ENCODE results near the gene MYO5B. TPM values are rescaled to one million over a fixed set of nuclear protein-coding genes. Genes with fewer than 3 reads are reported as not detected.
A peak's percentile ranks its signal among the peaks of the same experiment; 100 is the strongest.

Gene MYO5B
- total and polyA plus RNA-seq, 10 of the 15 experiments (the other 5 are each of a cell fraction or from before 2014, with no cell fraction given) = 2.5 to 4.5 (median 3.3) TPM

DNA sequence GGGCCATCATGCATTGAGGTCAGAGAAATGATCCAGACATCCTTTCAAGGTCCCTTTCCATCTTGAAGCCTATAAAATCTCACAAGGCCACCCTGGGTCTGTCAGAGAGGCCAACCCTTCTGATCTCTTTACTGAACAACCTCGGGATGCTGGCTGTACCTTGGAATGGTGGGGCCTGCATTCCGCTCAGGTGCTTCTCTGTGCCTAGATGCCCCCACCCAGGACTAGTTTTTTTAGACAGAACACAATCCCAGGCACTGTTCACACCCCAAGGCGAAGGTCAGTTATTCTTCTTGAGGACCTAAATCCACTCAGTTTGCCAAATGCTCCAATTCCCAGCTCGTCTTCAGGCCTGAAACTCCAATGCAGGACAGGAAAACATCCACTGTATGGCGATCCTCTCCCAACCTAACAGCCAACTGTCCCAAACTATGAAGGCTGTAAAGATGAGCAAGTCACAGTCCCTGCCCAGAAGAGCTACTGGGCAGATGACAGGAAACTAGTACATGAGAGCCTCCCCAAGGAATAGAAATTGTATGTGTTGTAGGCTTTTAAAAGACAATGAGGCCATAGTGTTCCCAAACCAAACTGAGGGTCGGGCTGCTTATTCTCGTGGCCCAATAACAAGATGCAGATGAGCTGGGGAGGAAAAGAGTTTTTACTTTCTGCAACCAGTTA, 227.2 kb downstream of the MYO5B start:
- no TSS peak for BruUV-seq (replicated peaks)
- H3K9ac ChIP-seq (ENCODE audit: control insufficient read depth, insufficient read depth, low read length) = no peak overlapping the region
- ChIA-PET CTCF (interaction anchor here (0.8 to 2.5 kb wide), 5 partner anchors 13 to 390 kb away, joined by 3 to 8 read pairs (median 4); no protein-coding TSS in a partner anchor), RAD21 (ENCODE audit: unreplicated experiment) (interaction anchor here (0.9 to 1.1 kb wide), 4 partner anchors 19 to 389 kb away, joined by 3 to 4 read pairs (median 4); partner anchors contain the start of gene MYO5B), POLR2A (interaction anchor here (0.9 kb wide), 1 partner anchor 190 kb away, joined by 3 read pairs; no protein-coding TSS in a partner anchor), SMC1A (ENCODE audit: uncharacterized antibody, unreplicated experiment) (interaction anchor here (0.7 to 2.2 kb wide), 10 partner anchors 11 to 390 kb away, joined by 3 to 12 read pairs (median 3); partner anchors contain the start of gene CFAP53)
- H3K36me3 ChIP-seq (ENCODE audit: control insufficient read depth in 2 of 2, insufficient read depth in 2 of 2, low read length in 1 of 2) = no peaks in the 10 kb centered on the region
- no peak for TF ChIP-seq IKZF2 (IDR thresholded peaks at IDR 0.05)
- TF ChIP-seq MEF2B (IDR thresholded peaks at IDR 0.05; ENCODE audit: partially characterized antibody, poor library complexity, severe bottlenecking) = peak; percentile 60
- 0 out of 2 replicates have a peak, but pooled peaks have one; percentile 0 for TF ChIP-seq IKZF1 (conservative IDR thresholded peaks at IDR 0.05)
- no peak for TF ChIP-seq POU2F2 (IDR thresholded peaks at IDR 0.05; ENCODE audit: borderline replicate concordance, low read depth, low read length)
- no peak overlapping the region for H3K4me2 ChIP-seq (ENCODE audit: control insufficient read depth, insufficient read depth)
- peaks cover 2% of the 10 kb centered on the region; the same call in 1 of the 2 replicates for H4K20me1 ChIP-seq (ENCODE audit: control insufficient read depth, insufficient read depth)
- no peaks in the 10 kb centered on the region for H3K4me1 ChIP-seq (ENCODE audit: control insufficient read depth, insufficient read depth, low read length)
- in situ Hi-C loops (cut with MboI) = no loop called here
- H3K9me3 ChIP-seq (replicated peaks; ENCODE audit: control insufficient read depth, insufficient read depth, low read length) = no peaks in the 10 kb centered on the region
- H3K27ac ChIP-seq (ENCODE audit: control insufficient read depth, insufficient read depth) = no peak overlapping the region
- WGBS (ENCODE audit: insufficient coverage, insufficient replicate concordance, low lambda C conversion rate, missing lambda C conversion rate) = 6% methylated on average over 7 of the region's 7 CpGs
- peak; percentile 56 for ATAC-seq
- no peak for FAIRE-seq
- H3K79me2 ChIP-seq (ENCODE audit: control insufficient read depth, insufficient read depth, low read length) = no peaks in the 10 kb centered on the region
- intact Hi-C loops (cut with micrococcal nuclease; ENCODE audit: unreplicated experiment) = no loop called here
- H3K4me3 ChIP-seq = no peak overlapping the region
- no peak for DNase-seq (ENCODE audit: low read depth, low spot score)
- H3K27me3 ChIP-seq (replicated peaks in 1 of 2; ENCODE audit: control insufficient read depth in 2 of 2, insufficient read depth in 2 of 2, low read length in 1 of 2) = peaks cover 1 to 4% of the 10 kb centered on the region in 2 experiments; a peak in 3 of 4 replicates
- no peak overlapping the region for H2AFZ ChIP-seq (ENCODE audit: control insufficient read depth, low read depth, low read length)

- 20% methylated on average over 4 of the region's 4 CpGs for WGBS (ENCODE audit: insufficient coverage, insufficient replicate concordance, low lambda C conversion rate, missing lambda C conversion rate)
- TF ChIP-seq TCF3 (IDR thresholded peaks at IDR 0.05; ENCODE audit: borderline replicate concordance, insufficient read depth, low read depth, low read length) = no peak
- TF ChIP-seq ZSCAN29 (IDR thresholded peaks at IDR 0.05) = no peak
- no peak for TF ChIP-seq EZH2 (IDR thresholded peaks at IDR 0.05; ENCODE audit: borderline replicate concordance, control insufficient read depth, low read depth, low read length)
- TF ChIP-seq IRF3 (IDR thresholded peaks at IDR 0.05) = no peak
- TF ChIP-seq YBX1 (IDR thresholded peaks at IDR 0.05) = no peak
- TF ChIP-seq, protein P1, sequence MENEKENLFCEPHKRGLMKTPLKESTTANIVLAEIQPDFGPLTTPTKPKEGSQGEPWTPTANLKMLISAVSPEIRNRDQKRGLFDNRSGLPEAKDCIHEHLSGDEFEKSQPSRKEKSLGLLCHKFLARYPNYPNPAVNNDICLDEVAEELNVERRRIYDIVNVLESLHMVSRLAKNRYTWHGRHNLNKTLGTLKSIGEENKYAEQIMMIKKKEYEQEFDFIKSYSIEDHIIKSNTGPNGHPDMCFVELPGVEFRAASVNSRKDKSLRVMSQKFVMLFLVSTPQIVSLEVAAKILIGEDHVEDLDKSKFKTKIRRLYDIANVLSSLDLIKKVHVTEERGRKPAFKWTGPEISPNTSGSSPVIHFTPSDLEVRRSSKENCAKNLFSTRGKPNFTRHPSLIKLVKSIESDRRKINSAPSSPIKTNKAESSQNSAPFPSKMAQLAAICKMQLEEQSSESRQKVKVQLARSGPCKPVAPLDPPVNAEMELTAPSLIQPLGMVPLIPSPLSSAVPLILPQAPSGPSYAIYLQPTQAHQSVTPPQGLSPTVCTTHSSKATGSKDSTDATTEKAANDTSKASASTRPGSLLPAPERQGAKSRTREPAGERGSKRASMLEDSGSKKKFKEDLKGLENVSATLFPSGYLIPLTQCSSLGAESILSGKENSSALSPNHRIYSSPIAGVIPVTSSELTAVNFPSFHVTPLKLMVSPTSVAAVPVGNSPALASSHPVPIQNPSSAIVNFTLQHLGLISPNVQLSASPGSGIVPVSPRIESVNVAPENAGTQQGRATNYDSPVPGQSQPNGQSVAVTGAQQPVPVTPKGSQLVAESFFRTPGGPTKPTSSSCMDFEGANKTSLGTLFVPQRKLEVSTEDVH (IDR thresholded peaks at IDR 0.05; ENCODE audit: low read depth, partially characterized antibody) = no peak
- no peak for TF ChIP-seq BRCA1 (IDR thresholded peaks at IDR 0.05; ENCODE audit: low read depth, low read length)
- TF ChIP-seq BCL11A (IDR thresholded peaks at IDR 0.05; ENCODE audit: low read depth, low read length) = no peak
- TF ChIP-seq IKZF1 (conservative IDR thresholded peaks at IDR 0.05) = peak; percentile 41; the same call in 1 of the 2 replicates
Observed at GRCh38 chr18:49967171-49967570, 227.8 kb downstream of the MYO5B start.

More at GRCh38 chr18:49967171-49967570, 227.8 kb downstream of the MYO5B start:
- no peak overlapping the region for H3K9ac ChIP-seq (ENCODE audit: control insufficient read depth, insufficient read depth, low read length)
- no peak for FAIRE-seq
- no peak overlapping the region for H3K4me2 ChIP-seq (ENCODE audit: control insufficient read depth, insufficient read depth)
- no peaks in the 10 kb centered on the region for H3K36me3 ChIP-seq (ENCODE audit: control insufficient read depth in 2 of 2, insufficient read depth in 2 of 2, low read length in 1 of 2)
- H3K27me3 ChIP-seq (replicated peaks in 1 of 2; ENCODE audit: control insufficient read depth in 2 of 2, insufficient read depth in 2 of 2, low read length in 1 of 2) = peaks cover 1 to 4% of the 10 kb centered on the region in 2 experiments; a peak in 2 of 4 replicates
- no peak overlapping the region for H3K27ac ChIP-seq (ENCODE audit: control insufficient read depth, insufficient read depth)
- intact Hi-C loops (cut with micrococcal nuclease; ENCODE audit: unreplicated experiment) (no loop called here), in situ Hi-C loops (cut with MboI) (no loop called here)
- H4K20me1 ChIP-seq (ENCODE audit: control insufficient read depth, insufficient read depth) = no peaks in the 10 kb centered on the region; the same call in 1 of the 2 replicates
- ChIA-PET SMC1A (ENCODE audit: uncharacterized antibody, unreplicated experiment) (interaction anchor here (0.7 to 2.2 kb wide), 10 partner anchors 10 to 390 kb away, joined by 3 to 12 read pairs (median 3); partner anchors contain the start of gene CFAP53), POLR2A (interaction anchor here (1.5 kb wide), 1 partner anchor 17 kb away, joined by 4 read pairs; no protein-coding TSS in a partner anchor), CTCF (interaction anchor here (1.0 to 2.5 kb wide), 3 partner anchors 14 to 343 kb away, joined by 3 to 8 read pairs (median 3); no protein-coding TSS in a partner anchor), RAD21 (ENCODE audit: unreplicated experiment) (interaction anchor here (0.9 to 1.1 kb wide), 4 partner anchors 18 to 390 kb away, joined by 3 to 4 read pairs (median 4); partner anchors contain the start of gene MYO5B)
- no peak overlapping the region for H2AFZ ChIP-seq (ENCODE audit: control insufficient read depth, low read depth, low read length)
- H3K4me1 ChIP-seq (ENCODE audit: control insufficient read depth, insufficient read depth, low read length) = no peaks in the 10 kb centered on the region
- peak; percentile 53 for DNase-seq (ENCODE audit: low read depth, low spot score)
- no TSS peak for BruUV-seq (replicated peaks)
- no peaks in the 10 kb centered on the region for H3K9me3 ChIP-seq (replicated peaks; ENCODE audit: control insufficient read depth, insufficient read depth, low read length)
- no peaks in the 10 kb centered on the region for H3K79me2 ChIP-seq (ENCODE audit: control insufficient read depth, insufficient read depth, low read length)
- no peak overlapping the region for H3K4me3 ChIP-seq
- ATAC-seq = peak; percentile 91
